ENCODE data around the gene PREP. TPM values are rescaled to one million over a fixed set of nuclear protein-coding genes. Genes with fewer than 3 reads are reported as not detected.

PREP gene
- polyA plus RNA-seq, 2 of the 4 experiments (the other 2 are of a cell fraction) = 18.9 to 29.7 TPM

DNA sequence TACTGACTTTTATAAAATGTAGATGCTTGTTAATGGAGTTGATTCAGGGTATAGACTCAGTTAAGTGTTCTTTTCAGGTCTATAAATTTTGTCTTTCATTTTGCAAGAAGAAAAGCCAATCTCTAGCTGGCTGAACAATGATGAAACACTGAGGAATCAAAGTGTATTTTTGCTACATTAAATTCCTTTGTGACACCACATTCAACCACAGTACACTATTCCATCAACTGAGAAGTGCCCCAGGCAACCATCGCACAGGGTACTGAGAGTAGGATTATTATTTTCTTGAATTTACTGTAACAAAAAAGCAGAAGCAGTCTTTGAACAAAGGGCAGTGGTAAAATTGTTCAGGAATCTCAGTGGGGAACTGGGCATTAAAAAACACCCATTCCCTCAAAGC, 83.6 kb downstream of the PREP start:
- Histone ChIP-seq H3K4me1 (peaks cover 16% of the 10 kb centered on the region; the same call in 2 of the 3 replicates), H3K4me3 (no peak overlapping the region), H3K9me3 (no peaks in the 10 kb centered on the region), H3K4me2 (peak overlapping the region; percentile 52; the same call in 1 of the 3 replicates), H3K27ac (no peak overlapping the region)
- FAIRE-seq (no peak), DNase-seq (ENCODE audit: low read depth in 1 of 2, low spot score in 1 of 2) (no peak), ATAC-seq (no peak)
- POLR2A ChIA-PET = no interaction called here
- 96% methylated on average over 1 of the region's 1 CpG for WGBS (ENCODE audit: missing lambda C conversion rate)
- TF ChIP-seq NR3C1 (IDR thresholded peaks at IDR 0.05) (no peak), ZFP36 (IDR thresholded peaks at IDR 0.05; ENCODE audit: borderline replicate concordance, partially characterized antibody) (no peak), PHF8 (IDR thresholded peaks at IDR 0.05; ENCODE audit: borderline replicate concordance, low read depth) (no peak)
- TF ChIP-seq, protein P1, sequence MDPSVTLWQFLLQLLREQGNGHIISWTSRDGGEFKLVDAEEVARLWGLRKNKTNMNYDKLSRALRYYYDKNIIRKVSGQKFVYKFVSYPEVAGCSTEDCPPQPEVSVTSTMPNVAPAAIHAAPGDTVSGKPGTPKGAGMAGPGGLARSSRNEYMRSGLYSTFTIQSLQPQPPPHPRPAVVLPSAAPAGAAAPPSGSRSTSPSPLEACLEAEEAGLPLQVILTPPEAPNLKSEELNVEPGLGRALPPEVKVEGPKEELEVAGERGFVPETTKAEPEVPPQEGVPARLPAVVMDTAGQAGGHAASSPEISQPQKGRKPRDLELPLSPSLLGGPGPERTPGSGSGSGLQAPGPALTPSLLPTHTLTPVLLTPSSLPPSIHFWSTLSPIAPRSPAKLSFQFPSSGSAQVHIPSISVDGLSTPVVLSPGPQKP (IDR thresholded peaks at IDR 0.05; ENCODE audit: low read depth, low read length) = no peak
- TF ChIP-seq, protein P2, sequence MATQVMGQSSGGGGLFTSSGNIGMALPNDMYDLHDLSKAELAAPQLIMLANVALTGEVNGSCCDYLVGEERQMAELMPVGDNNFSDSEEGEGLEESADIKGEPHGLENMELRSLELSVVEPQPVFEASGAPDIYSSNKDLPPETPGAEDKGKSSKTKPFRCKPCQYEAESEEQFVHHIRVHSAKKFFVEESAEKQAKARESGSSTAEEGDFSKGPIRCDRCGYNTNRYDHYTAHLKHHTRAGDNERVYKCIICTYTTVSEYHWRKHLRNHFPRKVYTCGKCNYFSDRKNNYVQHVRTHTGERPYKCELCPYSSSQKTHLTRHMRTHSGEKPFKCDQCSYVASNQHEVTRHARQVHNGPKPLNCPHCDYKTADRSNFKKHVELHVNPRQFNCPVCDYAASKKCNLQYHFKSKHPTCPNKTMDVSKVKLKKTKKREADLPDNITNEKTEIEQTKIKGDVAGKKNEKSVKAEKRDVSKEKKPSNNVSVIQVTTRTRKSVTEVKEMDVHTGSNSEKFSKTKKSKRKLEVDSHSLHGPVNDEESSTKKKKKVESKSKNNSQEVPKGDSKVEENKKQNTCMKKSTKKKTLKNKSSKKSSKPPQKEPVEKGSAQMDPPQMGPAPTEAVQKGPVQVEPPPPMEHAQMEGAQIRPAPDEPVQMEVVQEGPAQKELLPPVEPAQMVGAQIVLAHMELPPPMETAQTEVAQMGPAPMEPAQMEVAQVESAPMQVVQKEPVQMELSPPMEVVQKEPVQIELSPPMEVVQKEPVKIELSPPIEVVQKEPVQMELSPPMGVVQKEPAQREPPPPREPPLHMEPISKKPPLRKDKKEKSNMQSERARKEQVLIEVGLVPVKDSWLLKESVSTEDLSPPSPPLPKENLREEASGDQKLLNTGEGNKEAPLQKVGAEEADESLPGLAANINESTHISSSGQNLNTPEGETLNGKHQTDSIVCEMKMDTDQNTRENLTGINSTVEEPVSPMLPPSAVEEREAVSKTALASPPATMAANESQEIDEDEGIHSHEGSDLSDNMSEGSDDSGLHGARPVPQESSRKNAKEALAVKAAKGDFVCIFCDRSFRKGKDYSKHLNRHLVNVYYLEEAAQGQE (IDR thresholded peaks at IDR 0.05) = no peak
- CTCF ChIA-PET = interaction anchor here (0.6 kb wide), 1 partner anchor 16 kb away, joined by 3 read pairs; no protein-coding TSS in a partner anchor

DNA sequence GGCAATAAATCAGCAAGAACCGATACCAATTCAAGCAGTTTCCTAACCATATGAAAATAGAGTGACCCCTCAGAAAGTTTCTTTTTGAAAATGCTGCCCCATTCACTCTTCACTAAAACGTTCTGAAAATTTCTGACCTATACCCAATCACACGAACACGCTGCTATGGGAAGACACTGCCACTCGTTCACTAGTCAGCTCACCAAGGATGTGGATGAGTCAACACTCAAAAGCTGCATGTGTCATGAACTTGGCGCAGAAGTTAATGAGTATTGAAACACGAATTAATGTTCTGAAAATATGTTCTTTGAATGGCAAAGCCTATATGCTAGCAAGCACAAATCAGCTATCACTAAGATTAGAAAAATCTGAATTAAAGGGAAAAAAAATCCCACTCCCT, 84.2 kb downstream of the PREP start:
- no peak for DNase-seq (ENCODE audit: low read depth in 1 of 2, low spot score in 1 of 2)
- Histone ChIP-seq H3K4me3 (no peak overlapping the region), H3K4me2 (peak overlapping the region; percentile 52), H3K4me1 (peaks cover 16% of the 10 kb centered on the region; the same call in 2 of the 3 replicates), H3K9me3 (no peaks in the 10 kb centered on the region), H3K27ac (no peak overlapping the region)
- ATAC-seq = peak in 1 of 2 experiments; percentile 50; a peak in 1 of 6 replicates
- TF ChIP-seq POLR2AphosphoS2 (conservative IDR thresholded peaks at IDR 0.05; ENCODE audit: low read length) (no peak), TFCP2L1 (CRISPR knock-in tag; IDR thresholded peaks at IDR 0.05) (no peak), CEBPB (IDR thresholded peaks at IDR 0.05) (no peak), MAZ (IDR thresholded peaks at IDR 0.05; ENCODE audit: borderline replicate concordance, low read depth, low read length) (no peak)
- POLR2A ChIA-PET = no interaction called here
- CTCF ChIA-PET = interaction anchor here (0.6 to 4.6 kb wide), 7 partner anchors 16 to 182 kb away, joined by 3 to 19 read pairs (median 3); partner anchors contain the start of gene PREP
- 39% methylated on average over 7 of the region's 7 CpGs for WGBS (ENCODE audit: missing lambda C conversion rate)
- no peak for FAIRE-seq

DNA sequence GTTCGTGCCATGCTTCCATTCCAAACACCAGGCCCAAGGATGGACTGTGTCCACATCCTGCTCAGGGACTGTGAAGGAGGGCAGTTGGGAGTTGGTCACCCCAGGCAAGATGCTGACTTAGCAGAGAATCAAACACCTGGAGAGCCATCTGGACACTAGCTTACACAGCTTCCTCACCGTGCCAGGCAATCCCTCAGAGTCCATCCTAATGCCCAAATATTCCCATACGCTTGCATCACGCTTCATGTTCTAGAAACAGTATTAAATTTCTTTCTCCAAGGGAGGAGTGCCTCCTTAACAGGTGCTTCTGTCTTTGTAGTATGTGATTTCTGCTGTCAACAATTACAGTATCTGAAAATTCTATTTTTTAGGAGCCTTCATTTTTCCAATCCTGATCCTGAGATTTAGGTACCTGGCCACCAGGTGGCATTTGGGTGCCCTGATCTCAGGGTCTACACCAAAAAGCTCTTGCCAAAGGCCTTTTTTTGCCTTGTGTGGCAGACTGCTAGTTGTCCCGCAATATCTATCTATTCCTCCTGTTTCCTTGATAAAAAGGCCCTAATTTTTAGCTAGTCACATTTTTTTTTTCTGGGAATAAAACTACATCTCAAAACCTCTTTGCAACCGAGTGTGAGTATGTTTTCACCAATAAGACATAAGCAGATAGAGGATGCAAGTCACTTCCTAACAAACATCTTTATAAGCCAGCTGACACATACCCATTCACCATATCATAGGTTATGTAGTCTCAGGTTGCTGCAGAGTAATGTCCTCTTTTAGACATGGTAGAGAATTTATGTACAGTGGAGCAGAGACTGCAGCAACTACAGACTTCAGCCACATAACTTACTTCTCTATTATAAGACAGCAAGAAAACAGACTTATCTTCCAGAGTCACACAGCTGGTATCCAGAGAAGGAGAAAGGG, 85.0 kb downstream of the PREP start:
- no peak overlapping the region for H3K4me3 ChIP-seq
- TF ChIP-seq POLR2AphosphoS2 (conservative IDR thresholded peaks at IDR 0.05; ENCODE audit: low read length) (no peak), RAD21 (conservative IDR thresholded peaks at IDR 0.05 in 1 of 2, IDR thresholded peaks at IDR 0.05 in 1 of 2) (peak; percentile 26 to 30; a peak in 1 of 5 replicates), SMC3 (IDR thresholded peaks at IDR 0.05) (peak; percentile 43)
- TF ChIP-seq, protein P3, sequence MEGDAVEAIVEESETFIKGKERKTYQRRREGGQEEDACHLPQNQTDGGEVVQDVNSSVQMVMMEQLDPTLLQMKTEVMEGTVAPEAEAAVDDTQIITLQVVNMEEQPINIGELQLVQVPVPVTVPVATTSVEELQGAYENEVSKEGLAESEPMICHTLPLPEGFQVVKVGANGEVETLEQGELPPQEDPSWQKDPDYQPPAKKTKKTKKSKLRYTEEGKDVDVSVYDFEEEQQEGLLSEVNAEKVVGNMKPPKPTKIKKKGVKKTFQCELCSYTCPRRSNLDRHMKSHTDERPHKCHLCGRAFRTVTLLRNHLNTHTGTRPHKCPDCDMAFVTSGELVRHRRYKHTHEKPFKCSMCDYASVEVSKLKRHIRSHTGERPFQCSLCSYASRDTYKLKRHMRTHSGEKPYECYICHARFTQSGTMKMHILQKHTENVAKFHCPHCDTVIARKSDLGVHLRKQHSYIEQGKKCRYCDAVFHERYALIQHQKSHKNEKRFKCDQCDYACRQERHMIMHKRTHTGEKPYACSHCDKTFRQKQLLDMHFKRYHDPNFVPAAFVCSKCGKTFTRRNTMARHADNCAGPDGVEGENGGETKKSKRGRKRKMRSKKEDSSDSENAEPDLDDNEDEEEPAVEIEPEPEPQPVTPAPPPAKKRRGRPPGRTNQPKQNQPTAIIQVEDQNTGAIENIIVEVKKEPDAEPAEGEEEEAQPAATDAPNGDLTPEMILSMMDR (IDR thresholded peaks at IDR 0.05) = peak; percentile 43

More for the DNA sequence above, 85.0 kb downstream of the PREP start:
- Histone ChIP-seq H3K4me2 (peak overlapping the region; percentile 52; the same call in 2 of the 3 replicates), H3K27ac (no peak overlapping the region), H3K4me1 (peaks cover 16% of the 10 kb centered on the region; the same call in 2 of the 3 replicates), H3K9me3 (no peaks in the 10 kb centered on the region)
- POLR2A ChIA-PET = no interaction called here
- ATAC-seq = peak in 1 of 2 experiments; percentile 53; a peak in 2 of 6 replicates
- WGBS (ENCODE audit: missing lambda C conversion rate) = 94% methylated on average over 6 of the region's 6 CpGs
- no peak for FAIRE-seq
- DNase-seq (ENCODE audit: low read depth in 1 of 2, low spot score in 1 of 2) = no peak
- CTCF ChIA-PET = interaction anchor here (0.7 to 4.6 kb wide), 6 partner anchors 17 to 182 kb away, joined by 3 to 19 read pairs (median 3); partner anchors contain the start of gene PREP

All from A549 (cell line).